ENCODE measurements around the gene FARSA.
"Not testable (repeated sequence)": the region's sequence is repeated elsewhere in the genome, so short reads cannot be mapped to it uniquely, and the experiment has no call there.

FARSA gene

GRCh38 chr19:12933287-12934072 lies at the start of gene FARSA:
TSS of gene FARSA (minus strand) at chr19:12933711. CDS start at chr19:12933696, 15 bp downstream.
- DNase-seq: peak; percentile 88

GRCh38 chr19:12983091-12983490 lies 49.6 kb upstream of the FARSA start:
- DNase-seq: no peak

- DNase-seq: no peak
These were observed 49.1 kb upstream of the FARSA start for GRCh38 chr19:12982648-12983047.

GRCh38 chr19:12979974-12980373 lies 46.5 kb upstream of the FARSA start:
- DNase-seq: no peak

- not testable (repeated sequence) for DNase-seq
These were observed 42.6 kb upstream of the FARSA start for GRCh38 chr19:12976109-12976508.

- DNase-seq: no peak
These were observed 41.8 kb upstream of the FARSA start for GRCh38 chr19:12975221-12975741.

- no peak for DNase-seq
These were observed 41.0 kb upstream of the FARSA start for GRCh38 chr19:12974301-12975220.

GRCh38 chr19:12973236-12973635 lies 39.7 kb upstream of the FARSA start:
- no peak for DNase-seq

- no peak for DNase-seq
These were observed 36.7 kb upstream of the FARSA start for GRCh38 chr19:12970070-12970820.

- no peak for DNase-seq
These were observed 35.9 kb upstream of the FARSA start, which contains the start of gene DAND5 for GRCh38 chr19:12969292-12969988. TSS of gene DAND5 (plus strand) at chr19:12969576. CDS start at chr19:12969661, 85 bp downstream.

GRCh38 chr19:12967907-12968306 lies 34.4 kb upstream of the FARSA start:
- DNase-seq: no peak

- no peak for DNase-seq
These were observed 32.3 kb upstream of the FARSA start for GRCh38 chr19:12965812-12966135.

GRCh38 chr19:12965017-12965811 lies 31.7 kb upstream of the FARSA start:
- peak; percentile 74 for DNase-seq

- DNase-seq: no peak
These were observed 26.0 kb upstream of the FARSA start for GRCh38 chr19:12959481-12959880.

GRCh38 chr19:12957389-12957952 lies 24.0 kb upstream of the FARSA start:
- not testable (repeated sequence) for DNase-seq

GRCh38 chr19:12956446-12957388 lies 23.2 kb upstream of the FARSA start, which contains the start of gene GADD45GIP1:
TSS of gene GADD45GIP1 (minus strand) at chr19:12957223. CDS start at chr19:12957212, 11 bp downstream.
- peak; percentile 77 for DNase-seq

- no peak for DNase-seq
These were observed 22.5 kb upstream of the FARSA start for GRCh38 chr19:12955996-12956395.

- DNase-seq: not testable (repeated sequence)
These were observed 22.1 kb upstream of the FARSA start for GRCh38 chr19:12955575-12955974.

- DNase-seq: no peak
These were observed 21.1 kb upstream of the FARSA start for GRCh38 chr19:12954612-12954962.

Data from fibroblast of upper back skin (primary cell).